Mesothelial cell of epicardium (in vitro differentiated cells): ENCODE measurements around the gene NFKBIZ. TPM values are rescaled to one million over a fixed set of nuclear protein-coding genes. Genes with fewer than 3 reads are reported as not detected.
"Not testable (repeated sequence)": the region's sequence is repeated elsewhere in the genome, so short reads cannot be mapped to it uniquely, and the experiment has no call there.

Experiments used
- DNase-seq, 2 experiments: peaks; one replicate each; pipeline ENCODE4 v3.0.0; 2021; ENCODE audit warnings: low spot score in 2 of 2; ENCODE audit not compliant: unreplicated experiment in 2 of 2
- H3K27ac Mint-ChIP-seq: 2 replicates; pipeline ENCODE4 v1.8.0; 2021; ENCODE audit warnings: mixed read lengths
- H3K27me3 Mint-ChIP-seq: 2 replicates; pipeline ENCODE4 v1.8.0; 2021; ENCODE audit warnings: low read depth, mixed read lengths
- H3K36me3 Mint-ChIP-seq: 2 replicates; pipeline ENCODE4 v1.8.0; 2021; ENCODE audit warnings: mixed read lengths
- H3K4me1 Mint-ChIP-seq: 2 replicates; pipeline ENCODE4 v1.8.0; 2021; ENCODE audit warnings: mixed read lengths
- H3K4me3 Mint-ChIP-seq: 2 replicates; pipeline ENCODE4 v1.8.0; 2021; ENCODE audit warnings: mild to moderate bottlenecking, moderate library complexity, mixed read lengths
- H3K9me3 Mint-ChIP-seq: 2 replicates; pipeline ENCODE4 v1.8.0; 2021; ENCODE audit warnings: mixed read lengths
- total RNA-seq: library from RNA; stranded (reverse); gene quantifications from 3 replicates; pipeline ENCODE4 v1.2.1, GENCODE V29; 2021
- TF ChIP-seq, protein P1 (sequence below): fragments of 200-600 bp; sonication (generic); IDR thresholded peaks from one replicate; pipeline ENCODE4 v1.5.0; 2021; ENCODE audit warnings: antibody characterized with exemption; ENCODE audit not compliant: unreplicated experiment

Gene NFKBIZ
- total RNA-seq, 1 donor from 2014 or later = 142 TPM

DNA sequence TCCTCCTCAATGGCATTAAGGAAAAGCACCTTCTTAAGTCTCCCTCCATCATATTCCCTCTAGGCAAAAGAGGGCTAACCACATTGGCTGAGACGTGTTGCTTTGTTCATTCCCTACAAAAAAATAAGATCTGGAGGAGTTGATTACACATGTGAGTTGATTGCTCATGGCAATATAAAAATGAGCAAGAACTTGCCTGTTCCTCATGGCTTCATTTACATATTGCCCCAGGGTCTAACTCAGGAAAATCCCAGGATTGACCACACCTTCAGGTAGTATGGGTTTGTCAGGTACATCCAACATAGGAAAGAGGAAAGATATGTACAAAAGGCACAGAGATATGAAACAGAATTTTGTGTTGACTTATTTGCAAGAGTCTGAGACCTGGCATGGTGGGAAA, 35.5 kb downstream of the NFKBIZ start:
- DNase-seq = no peak
- Mint-ChIP-seq H3K4me1 (peaks cover 2% of the 10 kb centered on the region), H3K27ac (no peak overlapping the region)

DNA sequence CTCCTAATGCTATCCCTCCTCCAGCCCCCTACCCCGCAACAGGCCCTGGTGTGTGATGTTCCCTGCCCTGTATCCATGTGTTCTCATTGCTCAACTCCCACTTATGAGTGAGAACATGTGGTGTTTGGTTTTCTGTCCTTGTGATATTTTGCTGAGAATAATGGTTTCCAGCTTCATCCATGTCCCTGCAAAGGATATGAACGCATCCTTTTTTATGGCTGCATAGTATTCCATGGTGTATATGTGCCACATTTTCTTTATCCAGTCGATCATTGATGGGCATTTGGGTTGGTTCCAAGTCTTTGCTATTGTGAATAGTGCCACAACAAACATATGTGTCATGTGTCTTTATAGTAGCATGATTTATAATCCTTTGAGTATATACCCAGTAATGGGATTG, 36.3 kb downstream of the NFKBIZ start:
- not testable (repeated sequence) for H3K27me3 Mint-ChIP-seq, H3K27ac Mint-ChIP-seq, H3K4me1 Mint-ChIP-seq, H3K36me3 Mint-ChIP-seq, H3K4me3 Mint-ChIP-seq, DNase-seq
- peaks cover 15% of the 10 kb centered on the region for H3K9me3 Mint-ChIP-seq

More for the DNA sequence above, 35.5 kb downstream of the NFKBIZ start:
- Mint-ChIP-seq H3K27me3 (no peaks in the 10 kb centered on the region), H3K4me3 (no peak overlapping the region), H3K9me3 (peaks cover 15% of the 10 kb centered on the region), H3K36me3 (no peaks in the 10 kb centered on the region)
- TF ChIP-seq, protein P1, sequence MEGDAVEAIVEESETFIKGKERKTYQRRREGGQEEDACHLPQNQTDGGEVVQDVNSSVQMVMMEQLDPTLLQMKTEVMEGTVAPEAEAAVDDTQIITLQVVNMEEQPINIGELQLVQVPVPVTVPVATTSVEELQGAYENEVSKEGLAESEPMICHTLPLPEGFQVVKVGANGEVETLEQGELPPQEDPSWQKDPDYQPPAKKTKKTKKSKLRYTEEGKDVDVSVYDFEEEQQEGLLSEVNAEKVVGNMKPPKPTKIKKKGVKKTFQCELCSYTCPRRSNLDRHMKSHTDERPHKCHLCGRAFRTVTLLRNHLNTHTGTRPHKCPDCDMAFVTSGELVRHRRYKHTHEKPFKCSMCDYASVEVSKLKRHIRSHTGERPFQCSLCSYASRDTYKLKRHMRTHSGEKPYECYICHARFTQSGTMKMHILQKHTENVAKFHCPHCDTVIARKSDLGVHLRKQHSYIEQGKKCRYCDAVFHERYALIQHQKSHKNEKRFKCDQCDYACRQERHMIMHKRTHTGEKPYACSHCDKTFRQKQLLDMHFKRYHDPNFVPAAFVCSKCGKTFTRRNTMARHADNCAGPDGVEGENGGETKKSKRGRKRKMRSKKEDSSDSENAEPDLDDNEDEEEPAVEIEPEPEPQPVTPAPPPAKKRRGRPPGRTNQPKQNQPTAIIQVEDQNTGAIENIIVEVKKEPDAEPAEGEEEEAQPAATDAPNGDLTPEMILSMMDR = no peak

DNA sequence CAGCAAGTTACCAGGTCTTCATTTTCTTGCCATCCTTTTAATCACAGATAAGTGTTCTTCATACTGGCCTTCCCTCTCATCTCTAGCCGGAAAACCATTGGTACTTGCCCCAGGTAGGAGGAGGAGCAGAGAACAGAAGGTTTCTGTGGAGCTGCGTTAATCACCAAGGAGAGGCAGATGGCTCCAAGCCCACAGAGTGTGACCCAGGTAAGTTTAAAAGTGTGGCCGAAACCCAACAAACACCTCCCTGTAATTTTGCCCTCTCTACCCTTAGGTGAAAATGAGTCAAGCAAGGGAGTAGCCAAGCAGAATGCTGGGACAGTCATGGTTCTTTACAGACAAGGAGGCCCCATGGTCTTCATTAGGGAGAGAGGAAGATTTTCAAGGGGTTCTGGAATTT, 37.3 kb downstream of the NFKBIZ start:
- peaks cover 15% of the 10 kb centered on the region for H3K9me3 Mint-ChIP-seq
- TF ChIP-seq, protein P1 = no peak
- H3K36me3 Mint-ChIP-seq = no peaks in the 10 kb centered on the region
- H3K27ac Mint-ChIP-seq = no peak overlapping the region
- no peaks in the 10 kb centered on the region for H3K27me3 Mint-ChIP-seq
- peaks cover 2% of the 10 kb centered on the region for H3K4me1 Mint-ChIP-seq
- H3K4me3 Mint-ChIP-seq = no peak overlapping the region
- DNase-seq = no peak

DNA sequence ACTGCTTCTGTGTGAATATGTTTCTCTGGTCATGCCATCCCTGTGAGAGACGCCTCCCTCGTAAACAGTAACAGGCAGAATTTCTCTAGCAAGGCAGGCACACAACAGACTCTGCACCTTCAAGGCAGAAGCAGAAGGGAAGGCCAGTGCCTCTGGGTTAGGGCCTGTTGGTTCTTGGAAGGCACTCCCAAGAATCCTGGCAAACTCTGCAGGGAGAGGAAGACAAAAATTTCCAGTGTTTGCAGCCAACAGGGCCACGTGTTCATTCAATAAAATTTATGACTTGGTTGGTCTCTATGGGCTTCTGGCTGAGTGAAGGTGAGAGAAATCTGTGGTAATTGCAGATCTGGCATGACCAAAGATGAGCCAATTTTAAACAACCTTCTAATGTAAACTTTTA, 39.3 kb downstream of the NFKBIZ start:
- TF ChIP-seq, protein P1 = no peak
- Mint-ChIP-seq H3K4me1 (peaks cover 2% of the 10 kb centered on the region), H3K4me3 (no peak overlapping the region), H3K36me3 (no peaks in the 10 kb centered on the region), H3K27ac (no peak overlapping the region), H3K9me3 (peaks cover 15% of the 10 kb centered on the region), H3K27me3 (no peaks in the 10 kb centered on the region)
- DNase-seq = no peak

DNA sequence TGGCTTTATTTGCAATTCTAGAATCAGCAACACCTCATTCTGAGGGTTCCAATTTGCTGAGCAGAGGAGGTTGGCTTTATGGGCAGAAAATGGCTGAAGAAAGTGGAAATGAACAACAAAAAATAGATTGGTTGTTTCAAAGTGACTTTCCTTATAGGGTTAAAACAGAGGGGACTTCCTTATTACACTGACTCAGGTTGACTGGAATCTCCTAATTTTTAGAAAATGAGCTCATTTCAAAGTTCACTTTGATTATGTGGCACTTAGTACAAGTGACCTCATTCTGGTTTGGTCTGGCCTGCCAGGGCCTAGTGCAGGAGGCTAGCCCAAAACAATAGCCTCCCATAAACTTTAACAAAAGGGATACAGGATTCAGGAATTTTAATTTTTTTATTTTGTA, 41.4 kb downstream of the NFKBIZ start:
- Mint-ChIP-seq H3K4me3 (no peak overlapping the region), H3K27ac (no peak overlapping the region), H3K4me1 (peaks cover 2% of the 10 kb centered on the region), H3K9me3 (peaks cover 21% of the 10 kb centered on the region), H3K36me3 (no peaks in the 10 kb centered on the region), H3K27me3 (no peaks in the 10 kb centered on the region)
- DNase-seq = no peak
- TF ChIP-seq, protein P1 = no peak

DNA sequence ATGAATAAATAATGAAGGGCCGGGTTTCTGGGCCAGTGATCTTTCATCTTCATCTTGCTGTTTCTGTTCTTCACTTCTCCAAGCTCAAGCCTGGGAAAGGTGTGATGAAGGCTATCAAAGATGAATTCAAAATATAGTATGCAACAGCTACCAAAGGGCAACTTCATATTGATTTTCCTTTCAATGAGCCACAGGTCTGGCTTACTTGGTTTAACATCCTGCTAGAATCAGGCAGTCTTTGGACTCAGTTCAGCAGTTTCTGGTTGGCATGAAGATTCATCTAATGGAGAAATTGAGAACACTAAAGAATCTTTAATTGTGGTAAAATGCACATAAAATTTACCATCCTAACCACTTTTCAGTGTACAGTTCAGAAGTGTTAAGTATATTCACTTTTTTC, 43.3 kb downstream of the NFKBIZ start:
- no peak overlapping the region for H3K27ac Mint-ChIP-seq
- DNase-seq = no peak
- no peak overlapping the region for H3K4me3 Mint-ChIP-seq
- H3K4me1 Mint-ChIP-seq = peaks cover 2% of the 10 kb centered on the region
- H3K27me3 Mint-ChIP-seq = no peaks in the 10 kb centered on the region
- H3K9me3 Mint-ChIP-seq = peaks cover 17% of the 10 kb centered on the region
- TF ChIP-seq, protein P1 = no peak
- H3K36me3 Mint-ChIP-seq = no peaks in the 10 kb centered on the region
